HG02970 (cell line): ENCODE data around the gene PLCB4.

ENCODE experiments used
- ATAC-seq: cut with Tn5 transposase; IDR thresholded peaks from one replicate; pipeline ENCODE4 v1.9.1; 2021; ENCODE audit warnings: mild to moderate bottlenecking, moderate library complexity, moderate number of reproducible peaks; ENCODE audit not compliant: unreplicated experiment, low FRiP score

PLCB4 gene

DNA sequence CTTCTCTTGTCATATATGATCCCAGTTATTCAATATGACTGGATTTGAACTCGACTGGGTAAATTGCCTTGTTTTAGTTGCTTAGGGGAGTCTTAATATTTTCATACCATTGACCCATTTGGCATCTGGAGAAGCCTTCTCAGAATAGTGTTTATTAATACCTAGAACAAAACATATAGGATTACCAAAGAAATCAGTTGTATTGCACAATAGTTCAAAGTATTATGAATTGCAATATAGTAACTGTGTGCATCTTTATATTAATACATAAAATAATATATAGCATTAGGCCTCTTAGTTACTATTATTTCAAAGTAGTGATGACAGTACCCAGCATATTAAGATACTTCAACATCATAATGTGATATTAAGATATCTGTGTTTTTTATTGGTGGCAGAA, 177.8 kb downstream of the PLCB4 start:
- no peak for ATAC-seq

DNA sequence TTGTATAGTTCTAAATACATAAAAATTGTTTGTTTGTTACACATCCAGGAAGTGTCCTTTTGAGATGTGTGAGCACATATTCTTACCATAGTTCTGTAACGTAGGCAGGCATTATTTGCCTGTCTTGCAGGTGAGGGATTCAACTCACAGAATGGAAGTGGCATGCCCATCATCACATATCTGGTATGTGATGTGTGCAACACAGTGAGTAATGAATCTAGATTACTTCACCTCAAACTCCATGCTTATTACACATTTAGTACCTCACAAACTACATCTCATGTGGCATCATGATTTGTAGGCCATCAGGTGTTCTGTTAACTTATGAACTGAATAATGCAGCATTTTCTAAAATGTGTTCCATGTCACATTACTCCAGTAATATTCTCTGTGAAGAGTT, 181.6 kb downstream of the PLCB4 start:
- ATAC-seq, result no peak

DNA sequence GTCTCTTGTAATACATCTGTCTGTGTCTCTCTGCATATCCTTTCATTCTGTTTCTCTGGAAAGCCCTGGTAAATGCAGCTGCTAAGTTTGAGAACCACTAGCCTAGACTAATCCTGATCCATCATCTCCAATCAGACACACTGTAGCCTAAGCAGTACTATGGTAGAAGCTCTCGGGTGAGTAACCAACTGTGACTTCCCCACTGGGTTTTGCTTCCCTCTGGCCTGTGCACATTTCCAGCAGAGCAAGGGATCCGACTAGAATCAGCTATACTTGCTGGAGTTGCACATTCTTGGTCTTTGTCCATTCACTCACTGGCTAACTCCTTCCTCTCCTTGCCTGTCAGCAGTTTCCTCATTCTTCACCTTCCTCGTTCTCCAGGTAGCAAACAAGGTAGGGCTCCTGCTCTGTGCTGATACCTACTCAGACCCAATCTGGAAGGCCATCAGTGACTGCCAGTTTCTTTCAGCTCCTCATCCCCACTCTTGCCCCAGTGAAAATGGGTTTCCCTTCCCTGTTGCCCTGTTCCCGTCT, 184.2 kb downstream of the PLCB4 start:
- ATAC-seq, result no peak

GRCh38 chr20:9255171-9255570, 186.3 kb downstream of the PLCB4 start:
- ATAC-seq, result no peak

DNA sequence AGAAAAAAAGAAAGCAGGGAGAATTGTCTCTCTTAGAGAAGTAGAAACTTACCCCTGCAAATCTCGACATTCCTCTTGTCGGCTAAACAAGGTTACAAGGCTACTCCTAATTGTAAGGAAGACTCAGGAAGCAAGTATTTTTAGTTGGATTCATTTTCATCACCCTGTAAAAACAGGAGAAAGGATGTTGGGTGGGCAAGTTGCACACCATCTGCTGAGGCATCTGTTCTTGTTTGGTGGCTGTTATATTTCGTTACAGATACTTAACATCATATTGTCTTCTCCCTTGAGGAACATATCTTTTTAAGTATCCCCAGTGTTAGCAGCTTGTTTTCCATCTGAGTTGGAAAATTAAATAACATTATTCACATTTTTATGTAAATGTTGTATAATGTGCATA, 187.5 kb downstream of the PLCB4 start:
- no peak for ATAC-seq

- ATAC-seq, result no peak
Measured at GRCh38 chr20:9258901-9259300, 190.0 kb downstream of the PLCB4 start.

GRCh38 chr20:9260027-9260426, 191.1 kb downstream of the PLCB4 start:
- ATAC-seq, result no peak

DNA sequence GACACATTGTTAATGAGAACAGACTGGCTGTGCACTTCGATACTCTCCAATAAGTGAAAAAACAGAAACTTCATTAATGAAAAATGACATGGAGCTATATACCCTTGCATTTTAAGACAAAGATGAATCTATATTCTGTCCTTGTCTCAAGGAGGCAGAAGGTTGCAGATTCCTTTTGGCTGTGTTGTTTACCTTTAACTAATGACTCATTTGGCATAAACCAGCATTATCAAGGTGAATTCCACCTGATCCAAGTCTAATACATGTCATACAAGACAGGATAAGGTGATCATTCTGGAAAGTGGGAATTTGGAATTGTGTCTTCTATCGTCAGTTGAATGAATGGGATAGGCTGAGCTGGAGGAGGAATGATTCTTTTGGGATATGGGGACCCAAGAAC, 192.9 kb downstream of the PLCB4 start:
- ATAC-seq, result no peak

DNA sequence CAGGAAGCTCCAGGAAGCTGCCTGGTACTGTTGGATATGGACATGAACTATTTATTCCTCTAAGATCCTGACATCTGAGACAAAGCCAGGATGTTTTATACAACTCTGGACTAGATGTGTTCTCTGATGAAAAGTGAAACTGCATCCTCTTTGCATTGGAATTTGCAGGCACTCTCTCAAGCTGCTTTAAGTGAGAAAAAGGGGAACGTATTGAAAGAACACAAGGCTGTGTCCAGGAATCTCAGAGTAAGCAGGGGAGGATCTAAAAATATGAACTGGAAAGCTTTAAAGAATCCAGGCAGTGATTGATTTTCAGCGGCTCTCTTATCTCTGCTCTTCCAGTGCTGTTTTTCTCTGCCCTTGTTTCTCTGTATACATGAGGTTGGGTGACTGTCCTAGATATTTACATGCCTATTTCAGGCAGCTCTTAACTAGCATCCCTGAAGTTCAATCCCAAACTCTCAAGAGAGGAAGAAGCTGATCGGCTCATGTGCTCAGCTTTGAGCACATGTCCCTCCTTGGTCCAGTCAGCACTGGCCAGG, 193.8 kb downstream of the PLCB4 start:
- ATAC-seq, result no peak

- ATAC-seq, result no peak
Measured at GRCh38 chr20:9269280-9269971, 200.5 kb downstream of the PLCB4 start.

DNA sequence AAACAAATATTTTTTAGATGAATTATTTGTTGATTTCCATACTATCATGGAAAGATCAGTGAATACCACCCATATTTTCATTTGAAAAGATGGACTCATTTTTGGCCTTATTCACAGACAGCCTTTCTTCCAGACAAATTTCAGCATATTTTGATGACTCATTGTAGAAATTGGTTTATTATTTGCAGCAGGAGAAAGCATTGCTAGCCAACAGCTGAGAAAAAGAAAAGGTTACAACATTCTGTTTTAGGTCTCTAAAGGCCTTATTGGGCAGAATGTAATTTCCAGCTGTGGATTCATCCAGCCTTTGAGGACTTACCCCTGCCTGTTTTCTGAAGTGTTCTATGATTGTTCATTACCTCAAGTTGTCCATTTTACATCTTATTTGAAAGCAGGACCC, 201.9 kb downstream of the PLCB4 start:
- ATAC-seq, result no peak

DNA sequence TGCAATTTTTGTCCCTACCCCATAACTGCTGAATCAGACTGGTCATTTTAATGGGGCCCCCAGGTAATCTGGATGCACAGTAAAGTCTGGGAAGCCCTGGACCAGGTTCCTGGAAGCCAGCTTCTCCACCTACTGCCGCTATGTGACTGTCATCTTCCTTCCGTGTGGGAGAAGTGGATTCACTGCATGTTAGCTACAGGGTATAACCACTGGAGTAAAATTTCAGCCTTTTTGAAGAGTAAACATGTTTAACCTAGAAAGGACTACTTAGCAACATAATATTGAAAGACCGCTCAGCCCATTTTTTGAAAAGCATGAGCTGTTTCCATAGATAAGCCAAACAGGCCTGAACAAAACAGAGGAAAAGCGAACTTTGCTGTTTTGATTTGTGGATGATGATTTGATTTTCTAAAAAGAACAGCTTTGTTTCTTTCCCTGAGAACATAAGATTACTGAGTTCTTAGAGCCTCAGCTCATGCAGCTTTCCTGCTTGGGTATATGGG, 208.1 kb downstream of the PLCB4 start:
- no peak for ATAC-seq

GRCh38 chr20:9279918-9280401, 211.1 kb downstream of the PLCB4 start:
- no peak for ATAC-seq

DNA sequence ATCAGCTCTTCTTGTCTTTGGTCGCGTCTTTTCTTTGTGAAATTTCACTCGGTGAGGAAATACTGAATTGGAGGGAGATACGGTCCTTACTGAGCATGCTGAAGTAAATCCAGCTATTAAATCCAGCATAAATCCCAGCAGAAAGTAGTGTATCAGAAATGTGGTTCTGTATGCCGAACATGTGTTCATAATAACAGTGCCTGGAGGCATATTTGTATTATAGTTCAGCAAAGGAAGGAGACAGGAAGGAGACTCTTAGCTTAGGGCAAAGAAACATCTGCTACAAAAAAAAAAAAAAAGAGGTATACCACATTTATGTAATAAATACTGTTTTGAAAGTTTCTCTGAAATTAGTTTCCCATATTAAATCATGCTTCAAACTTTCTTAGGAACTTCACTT, 211.8 kb downstream of the PLCB4 start:
- no peak for ATAC-seq

DNA sequence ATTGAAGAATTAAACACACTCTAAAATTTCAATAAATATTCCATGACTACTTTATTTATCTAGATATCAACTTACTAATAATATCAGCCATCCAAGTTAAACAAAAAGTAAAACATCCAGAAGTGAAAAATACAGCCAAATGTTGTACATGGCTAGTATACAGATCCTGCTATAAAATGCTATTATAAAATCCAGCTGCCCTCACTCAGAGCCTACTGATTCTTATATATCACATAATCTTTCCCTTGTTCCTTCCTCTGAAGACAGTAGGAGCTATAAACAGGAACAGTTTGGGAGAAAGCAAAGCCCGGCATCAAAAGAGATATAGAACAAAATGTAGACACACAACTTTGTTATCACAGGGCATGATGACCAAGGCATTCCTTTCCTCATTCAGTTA, 212.9 kb downstream of the PLCB4 start:
- no peak for ATAC-seq

DNA sequence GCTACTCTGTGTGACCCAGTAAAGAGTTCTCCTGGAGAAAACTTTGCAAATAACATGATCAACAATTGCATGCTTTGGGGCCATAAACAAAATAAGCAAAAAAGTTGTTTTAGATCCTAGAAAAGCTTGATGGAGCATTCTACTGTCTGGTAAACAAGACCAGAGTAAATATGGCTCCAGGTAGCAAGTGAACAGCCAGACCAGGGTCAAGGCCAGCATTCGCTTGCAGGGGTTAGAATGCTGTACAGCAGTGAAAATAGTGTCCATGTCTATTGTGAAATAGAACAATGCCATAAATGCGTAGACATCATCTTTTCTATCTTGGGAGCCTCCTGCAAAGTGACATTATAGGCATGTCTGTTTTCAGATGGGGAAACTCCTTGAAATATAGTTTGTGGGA, 216.7 kb downstream of the PLCB4 start:
- ATAC-seq, result no peak

DNA sequence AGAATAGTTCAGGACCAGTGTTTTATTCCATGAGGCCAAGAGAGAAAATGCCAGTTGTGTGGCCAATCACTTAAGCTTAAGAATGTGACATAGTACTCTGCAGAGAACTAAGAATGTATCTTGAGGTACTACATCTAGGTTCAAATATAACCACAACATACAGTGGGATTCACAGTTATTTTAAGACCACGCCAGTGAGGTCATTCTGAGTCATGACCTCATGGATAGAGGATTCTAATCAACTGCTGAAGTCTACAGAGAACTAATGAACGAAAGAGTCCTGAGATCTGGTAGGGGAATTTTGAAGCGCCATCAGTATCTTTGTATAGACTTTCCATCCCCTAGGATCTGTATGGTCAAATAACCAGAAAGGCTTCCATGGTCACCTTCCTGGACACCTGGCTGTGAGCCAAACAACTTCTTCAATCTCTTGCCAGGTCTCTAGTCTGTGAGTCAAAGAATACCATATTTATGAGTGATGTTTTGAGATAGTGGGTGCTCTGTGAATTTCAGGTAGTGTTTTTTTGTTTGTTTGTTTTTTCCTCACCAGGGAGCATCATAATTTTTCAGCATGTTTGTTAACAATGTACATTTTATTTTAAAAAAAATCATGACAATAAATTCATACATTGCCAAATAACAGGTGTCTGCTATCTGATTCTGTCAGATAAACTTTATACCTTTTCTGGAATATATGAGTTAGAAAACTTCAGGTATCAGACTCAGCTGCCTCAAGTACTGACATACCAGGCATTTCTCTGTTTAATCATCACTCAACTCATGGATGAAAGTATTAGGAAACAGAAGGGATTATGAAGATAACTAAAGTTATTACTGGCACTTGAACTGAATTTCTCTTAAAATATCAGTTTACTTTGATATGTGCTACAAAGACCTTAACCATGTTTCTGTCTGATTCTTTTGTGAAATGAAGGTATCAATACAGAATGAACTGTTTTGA, 217.9 kb downstream of the PLCB4 start:
- ATAC-seq, result no peak

GRCh38 chr20:9287826-9288225, 218.9 kb downstream of the PLCB4 start:
- ATAC-seq, result no peak

- no peak for ATAC-seq
Measured at GRCh38 chr20:9290331-9290730, 221.4 kb downstream of the PLCB4 start.

GRCh38 chr20:9293145-9293544, 224.3 kb downstream of the PLCB4 start:
- ATAC-seq, result no peak

- no peak for ATAC-seq
Measured at GRCh38 chr20:9294041-9294440, 225.2 kb downstream of the PLCB4 start.
